Testis (tissue), 2 donors: Measurements from ENCODE around the gene AGTR1.

ENCODE experiments used
- CTCF ChIP-seq, 3 experiments: fragments of 450-650 bp in 2 of 3; fragments of 200-600 bp in 1 of 3; sonication (generic) in 1 of 3; IDR thresholded peaks; one replicate each; pipeline ENCODE4 v1.5.1; 2016 to 2019; ENCODE audit warnings: antibody characterized with exemption in 3 of 3, mild to moderate bottlenecking in 2 of 3, moderate library complexity in 1 of 3
- POLR2A ChIP-seq: fragments of 450-650 bp; IDR thresholded peaks from one replicate; pipeline ENCODE4 v1.6.1; 2017; ENCODE audit warnings: antibody characterized with exemption, mild to moderate bottlenecking, moderate library complexity

- TF ChIP-seq CTCF (IDR thresholded peaks at IDR 0.05) (no peak), POLR2A (no peak)
These were observed 13.0 kb downstream of the AGTR1 start for GRCh38 chr3:148710665-148711064.
